ENCODE results near the gene BAD.
A peak's percentile ranks its signal among the peaks of the same experiment; 100 is the strongest.
"Not testable (repeated sequence)": the region's sequence is repeated elsewhere in the genome, so short reads cannot be mapped to it uniquely, and the experiment has no call there.

BAD gene

GRCh38 chr11:64256300-64256699 lies 28.2 kb downstream of the BAD start:
- DNase-seq (ENCODE audit: low read depth in 2 of 2): no peak

GRCh38 chr11:64255135-64256128 lies 29.0 kb downstream of the BAD start:
- no peak for DNase-seq (ENCODE audit: low read depth in 2 of 2)

GRCh38 chr11:64254326-64254725 lies 30.1 kb downstream of the BAD start:
- no peak for DNase-seq (ENCODE audit: low read depth in 2 of 2)

DNA sequence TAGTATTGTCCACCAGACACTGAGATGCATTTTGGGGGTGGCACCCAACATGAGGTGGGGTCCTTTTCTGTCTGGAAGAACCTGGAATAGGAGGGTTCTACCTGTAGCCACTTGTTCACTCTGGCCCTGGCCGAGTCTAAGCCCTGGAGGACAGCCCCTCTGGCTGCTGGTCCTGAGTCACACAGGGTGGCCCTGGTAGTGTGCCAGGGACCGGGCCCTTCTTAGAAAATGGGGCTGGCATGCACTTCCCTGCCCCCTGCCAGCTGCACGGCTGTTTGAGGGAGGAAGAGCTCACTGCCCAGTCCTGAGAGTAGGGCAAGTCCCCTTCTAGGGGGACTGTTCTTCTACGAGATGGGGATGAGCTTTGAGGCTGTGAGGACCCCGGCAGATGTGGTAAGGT lies 31.0 kb downstream of the BAD start:
- no peak for DNase-seq (ENCODE audit: low read depth in 2 of 2)

GRCh38 chr11:64253043-64253442 lies 31.4 kb downstream of the BAD start:
- DNase-seq (ENCODE audit: low read depth in 2 of 2): no peak

GRCh38 chr11:64252003-64252872 lies 32.2 kb downstream of the BAD start:
- no peak for DNase-seq (ENCODE audit: low read depth in 2 of 2)

DNA sequence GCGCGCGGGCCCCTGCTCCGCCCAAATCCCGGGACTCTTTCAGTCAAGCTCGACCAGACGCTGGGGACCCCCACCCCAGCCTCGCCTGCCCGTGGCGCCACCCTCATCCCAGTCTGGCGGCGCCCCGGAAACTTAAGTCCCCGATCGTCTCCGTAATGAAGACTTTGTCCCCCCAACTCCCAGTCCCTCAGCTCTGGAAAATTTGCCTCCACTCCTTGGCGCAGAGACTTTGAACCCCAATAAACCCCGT lies 32.8 kb downstream of the BAD start:
- no peak for DNase-seq (ENCODE audit: low read depth in 2 of 2)

- DNase-seq (ENCODE audit: low read depth in 2 of 2): no peak
Observed at GRCh38 chr11:64251016-64251752, 33.3 kb downstream of the BAD start, which contains the start of gene PLCB3. TSS of gene PLCB3 (plus strand) at chr11:64251530. CDS start at chr11:64251650, 120 bp downstream.

DNA sequence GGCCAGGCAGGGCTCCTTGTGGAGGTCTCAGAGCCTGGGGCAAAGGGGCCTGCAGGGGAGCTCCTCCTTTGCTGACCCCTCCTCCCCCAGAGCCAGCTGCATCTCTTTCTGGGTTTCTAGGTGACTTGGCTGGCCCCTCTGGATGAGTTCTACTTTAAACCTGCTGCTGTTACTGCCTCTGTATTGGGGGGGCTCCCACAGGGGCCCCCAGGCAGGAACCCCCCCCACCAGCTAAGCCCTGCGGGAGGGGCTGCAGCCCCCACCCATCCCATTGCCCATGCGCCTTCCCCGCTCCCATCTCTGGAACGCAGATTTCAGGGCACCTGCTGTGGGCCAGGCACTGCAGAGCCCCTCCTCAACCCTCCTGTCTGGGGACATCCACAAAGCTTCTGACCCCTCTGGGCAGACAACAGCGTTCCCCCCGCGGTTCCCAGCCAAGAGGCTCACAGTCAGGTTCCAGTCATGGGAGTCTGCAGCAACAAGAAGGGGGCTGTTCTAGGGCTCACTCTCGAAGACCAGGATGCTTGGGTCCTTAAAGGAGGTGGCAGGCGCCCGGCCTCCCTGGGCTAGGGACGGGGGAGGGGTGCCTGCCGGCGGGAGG lies 34.0 kb downstream of the BAD start:
- no peak for DNase-seq (ENCODE audit: low read depth in 2 of 2)

- no peak for DNase-seq (ENCODE audit: low read depth in 2 of 2)
Observed at GRCh38 chr11:64249563-64250414, 34.7 kb downstream of the BAD start.

GRCh38 chr11:64249038-64249437 lies 35.4 kb downstream of the BAD start:
- DNase-seq (ENCODE audit: low read depth in 2 of 2): no peak

- DNase-seq (ENCODE audit: low read depth in 2 of 2): no peak
Observed at GRCh38 chr11:64248578-64248977, 35.9 kb downstream of the BAD start.

GRCh38 chr11:64247729-64248531 lies 36.5 kb downstream of the BAD start:
- DNase-seq (ENCODE audit: low read depth in 2 of 2): no peak

DNA sequence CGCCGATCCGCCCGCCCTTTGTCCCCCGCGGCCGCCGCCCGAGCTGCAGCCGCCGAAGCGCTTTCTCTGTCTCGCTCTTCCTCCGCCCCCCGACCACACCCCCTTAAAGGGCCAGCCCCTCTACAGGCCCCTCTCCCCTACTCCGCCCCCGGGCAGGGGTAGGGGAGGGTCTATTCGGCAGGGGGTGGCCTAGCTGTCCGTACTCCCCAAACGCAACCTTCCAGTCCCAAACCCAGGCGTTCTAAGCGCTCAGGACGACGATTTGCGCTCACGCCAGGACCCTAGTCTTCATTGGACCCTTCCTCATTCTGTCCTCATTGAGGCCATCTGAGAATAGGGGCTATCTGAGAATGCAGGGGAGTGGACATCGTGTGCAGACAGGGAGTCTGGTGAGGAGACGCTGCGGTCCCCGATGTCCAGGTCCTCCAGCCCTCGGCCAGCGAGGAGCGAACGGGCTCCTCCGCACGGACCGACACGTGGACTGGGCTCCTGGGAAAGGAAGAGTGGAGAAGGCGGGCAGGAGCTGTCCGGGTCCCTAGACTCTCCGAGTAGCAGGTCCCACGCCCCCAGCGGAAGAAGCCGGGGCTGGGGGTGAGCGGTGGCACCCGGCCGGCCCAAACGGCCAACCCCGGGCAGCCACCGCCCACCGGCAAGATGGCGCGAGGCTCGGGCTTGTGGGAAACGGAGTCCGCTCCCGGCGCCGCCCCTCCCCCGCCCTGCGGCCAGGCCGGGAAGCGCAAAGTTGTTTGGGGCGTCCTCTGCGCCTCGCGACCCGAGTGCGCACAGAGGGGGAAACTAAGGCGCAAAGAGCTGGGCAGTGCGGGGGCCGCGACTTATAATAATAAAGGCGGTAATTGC lies 37.4 kb downstream of the BAD start, which contains the start of gene PPP1R14B:
TSS of gene PPP1R14B (minus strand) at position 73 of the 858 bp plus-strand sequence. CDS start 270 bp downstream, outside the sequence.
- peak; percentile 59 to 66 for DNase-seq (ENCODE audit: low read depth in 2 of 2)

- not testable (repeated sequence) for DNase-seq (ENCODE audit: low read depth in 2 of 2)
Observed at GRCh38 chr11:64246621-64246870, 37.9 kb downstream of the BAD start.

DNA sequence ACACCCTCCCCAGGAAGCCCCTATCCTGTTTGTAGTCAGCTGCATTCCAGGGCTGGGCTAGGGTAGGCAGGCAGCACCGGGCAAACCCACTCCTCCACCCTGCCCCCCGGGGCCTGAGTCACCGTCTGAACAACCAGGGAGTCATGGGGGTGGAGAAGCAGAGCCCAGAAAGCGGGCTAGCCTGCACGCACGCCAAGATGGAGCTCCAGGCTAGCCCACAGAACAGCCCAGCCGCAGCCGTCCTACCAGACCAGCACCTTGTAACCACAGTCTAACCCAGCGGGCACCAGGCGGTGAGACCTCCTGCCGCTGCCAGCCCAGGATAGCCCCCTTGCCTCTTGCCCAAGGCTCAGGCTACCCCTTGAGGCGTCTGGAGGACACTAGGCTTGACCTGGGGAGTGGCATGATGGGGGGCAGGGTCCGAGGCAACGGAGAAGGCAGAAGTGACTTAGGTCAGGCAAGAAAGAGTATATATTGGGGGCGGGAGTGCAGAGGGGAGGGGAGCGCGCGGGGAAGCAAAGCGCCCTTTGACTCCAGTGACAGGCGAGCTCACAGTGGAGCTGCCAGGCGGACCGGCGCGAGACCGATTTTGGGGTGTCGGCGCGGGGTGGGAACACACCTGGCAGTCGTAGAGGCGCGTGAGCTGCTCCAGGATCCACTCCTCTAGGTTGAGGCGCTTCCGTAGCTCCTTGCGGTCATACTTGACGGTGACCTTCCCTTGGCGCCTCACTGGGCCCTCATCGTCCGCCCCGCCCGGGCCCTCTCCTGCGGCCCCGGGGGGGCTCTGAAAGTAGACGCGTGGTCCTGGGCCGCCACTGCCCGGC lies 38.5 kb downstream of the BAD start:
- peak; percentile 72 to 74 for DNase-seq (ENCODE audit: low read depth in 2 of 2)

DNA sequence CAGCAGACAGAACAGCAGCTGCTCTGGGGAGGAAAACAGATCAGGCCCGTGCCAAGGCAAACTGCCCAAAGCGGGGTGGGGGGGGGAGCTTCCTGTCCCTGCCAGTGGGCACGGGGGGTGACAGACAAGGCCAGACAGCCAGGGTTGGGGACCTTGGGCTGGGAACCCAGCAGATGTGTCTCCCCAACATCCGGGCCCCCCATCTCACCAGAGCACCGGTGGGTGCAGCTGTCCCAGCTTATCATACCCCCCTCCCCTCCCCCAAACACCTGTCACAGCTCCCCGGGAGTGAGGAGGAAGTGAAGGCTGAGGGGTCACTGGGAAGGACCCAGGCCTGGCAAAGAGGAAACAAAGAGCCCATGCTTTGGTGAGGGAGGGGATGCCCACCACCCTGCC lies 39.1 kb downstream of the BAD start:
- DNase-seq (ENCODE audit: low read depth in 2 of 2): no peak

DNA sequence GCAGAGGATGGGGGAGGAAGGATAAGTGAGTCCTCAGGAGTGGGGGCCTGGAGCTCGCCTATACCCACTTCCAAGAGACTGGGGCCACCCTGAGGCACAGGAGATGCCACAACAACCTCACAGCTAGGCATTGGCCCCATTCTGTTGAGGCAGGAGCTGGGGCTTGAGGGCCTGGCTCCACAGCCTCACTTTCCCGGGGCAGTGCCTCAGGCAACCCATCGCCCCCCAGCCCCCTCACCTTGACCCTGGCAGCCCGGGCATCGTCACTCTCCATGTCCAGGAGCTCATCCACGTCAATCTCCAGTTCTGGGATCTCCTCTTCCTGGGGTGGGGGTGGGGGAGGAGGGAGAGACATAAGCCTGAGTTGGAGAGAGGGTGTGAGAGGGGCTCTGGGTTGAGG lies 39.5 kb downstream of the BAD start:
- no peak for DNase-seq (ENCODE audit: low read depth in 2 of 2)

All from activated CD8-positive, alpha-beta memory T cell treated with anti-CD3 and anti-CD28 coated beads for 4 hours (primary cell).